NCI-H774 (cell line): ENCODE results near the gene NME2.

Experiments used
- DNase-seq: peaks from one replicate; lab custom pipeline; 2025; lab: John Stamatoyannopoulos, UW

Gene NME2

GRCh38 chr17:51203838-51204237, 37.6 kb downstream of the NME2 start:
- no peak for DNase-seq

DNA sequence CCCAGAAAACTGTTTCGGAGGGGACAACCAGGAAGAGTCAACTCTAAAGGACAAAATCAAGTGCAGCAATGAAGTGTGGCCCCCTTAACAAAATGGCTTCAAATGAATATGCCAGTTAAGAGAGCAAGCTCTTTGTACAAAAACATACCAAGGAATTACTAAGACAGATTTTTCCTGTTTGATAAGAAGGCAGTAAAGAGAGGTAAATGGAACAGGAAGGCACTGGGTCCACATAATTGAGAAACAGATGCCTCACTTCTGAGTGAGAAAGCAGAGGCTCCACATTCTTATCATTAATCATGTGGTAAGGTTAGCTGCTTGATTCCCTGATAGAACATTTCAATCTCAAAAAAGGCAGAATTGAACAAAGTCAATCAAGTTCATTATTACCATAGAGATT, 48.7 kb downstream of the NME2 start:
- DNase-seq = no peak

DNA sequence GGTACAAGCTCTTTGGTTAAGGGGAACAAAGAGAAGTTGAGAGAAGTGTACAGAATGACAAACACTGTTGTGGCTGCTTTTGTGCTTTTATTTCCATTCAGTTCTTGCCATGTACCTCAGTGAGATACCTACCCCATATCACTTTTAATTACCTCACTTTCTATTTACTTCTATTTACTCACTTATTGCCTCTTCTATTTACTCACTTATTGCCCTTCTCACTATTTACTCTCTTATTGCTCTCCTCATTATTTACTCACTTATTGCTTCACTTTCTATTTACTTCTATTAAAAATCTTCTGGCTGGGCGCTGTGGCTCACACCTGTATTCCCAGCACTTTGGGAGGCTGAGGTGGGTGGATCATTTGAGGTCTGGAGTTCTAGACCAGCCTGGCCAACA, 51.7 kb downstream of the NME2 start:
- DNase-seq = peak; percentile 89

DNA sequence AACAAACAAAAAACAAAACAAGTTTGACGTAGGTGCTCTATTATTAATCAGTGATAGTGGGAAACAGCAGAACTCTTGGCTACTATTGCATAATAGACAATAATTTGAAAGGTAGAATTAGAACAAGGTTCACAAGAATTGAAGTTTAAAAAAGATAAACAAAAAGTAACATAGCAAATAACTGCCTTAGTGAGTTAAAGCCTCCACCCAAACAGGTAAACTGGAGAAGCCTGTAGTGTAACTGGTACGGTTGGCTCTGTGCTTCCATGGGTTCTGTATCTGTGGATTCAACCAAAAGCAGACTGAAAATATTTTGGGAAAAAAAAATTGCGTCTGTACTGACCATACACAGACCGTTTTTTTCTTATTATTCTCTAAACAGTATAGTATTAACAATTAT, 55.1 kb downstream of the NME2 start:
- DNase-seq = no peak
